GM21367 (cell line): ENCODE data around the gene FOXA3.
"Not testable (repeated sequence)": the region's sequence is repeated elsewhere in the genome, so short reads cannot be mapped to it uniquely, and the experiment has no call there.

Source experiments
- ATAC-seq: cut with Tn5 transposase; IDR thresholded peaks from one replicate; pipeline ENCODE4 v1.9.1; 2021; ENCODE audit not compliant: unreplicated experiment

Gene FOXA3

DNA sequence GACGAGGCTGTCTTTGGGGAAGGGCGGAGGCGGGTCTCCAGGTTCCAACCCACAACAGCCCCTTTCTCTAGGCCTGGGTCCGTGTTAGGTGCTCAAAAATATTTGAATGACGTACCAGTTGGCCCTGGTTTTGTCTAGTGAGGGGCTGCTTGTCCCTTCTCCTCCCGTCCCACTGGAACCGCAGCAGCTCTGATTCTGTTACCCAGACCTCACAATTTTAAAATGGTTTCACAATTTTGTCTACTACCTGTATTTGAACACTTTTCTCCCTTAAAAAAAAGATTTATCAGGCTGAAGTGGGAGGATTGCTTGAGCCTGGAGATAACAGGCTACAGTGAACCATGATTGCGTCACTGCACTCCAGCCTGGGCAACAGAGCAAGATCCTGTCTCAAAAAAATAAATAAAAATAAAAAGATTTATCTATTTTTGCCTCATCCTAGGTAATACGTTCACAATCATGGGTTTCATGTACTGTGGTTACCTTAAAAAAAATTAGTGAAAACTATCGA is 23.1 kb downstream of the FOXA3 start:
- ATAC-seq, result no peak

DNA sequence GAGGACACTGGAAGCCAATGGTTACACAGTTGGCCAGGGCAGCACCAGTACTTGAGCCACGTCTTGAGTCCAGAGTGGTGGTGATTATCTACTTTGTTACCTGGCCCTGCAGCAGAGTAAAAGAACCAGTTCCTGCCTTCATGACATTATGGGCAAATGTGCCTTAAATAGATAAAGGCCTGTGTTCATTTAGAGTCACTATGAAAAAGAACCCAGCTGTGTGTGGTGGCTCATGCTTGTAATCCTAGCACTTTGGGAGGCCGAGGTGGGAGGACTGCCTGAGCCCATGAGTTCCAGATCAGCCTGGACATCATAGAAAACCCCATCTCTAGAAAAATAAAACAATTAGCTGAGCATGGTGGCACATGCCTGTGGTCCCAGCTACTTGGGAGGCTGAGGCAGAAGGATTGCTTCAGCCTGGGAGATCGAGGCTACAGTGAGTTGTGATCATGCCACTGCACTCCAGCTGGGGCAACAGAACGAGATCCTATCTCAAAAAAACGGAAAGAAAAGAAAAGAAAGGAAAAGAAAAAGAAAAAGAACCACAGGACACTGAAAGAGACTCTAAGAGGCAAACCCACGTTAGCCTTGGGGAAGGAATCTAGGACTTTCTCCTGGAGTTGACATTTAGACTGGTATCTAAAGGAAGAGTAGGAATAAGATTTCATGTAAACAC is 25.2 kb downstream of the FOXA3 start:
- ATAC-seq, result no peak

DNA sequence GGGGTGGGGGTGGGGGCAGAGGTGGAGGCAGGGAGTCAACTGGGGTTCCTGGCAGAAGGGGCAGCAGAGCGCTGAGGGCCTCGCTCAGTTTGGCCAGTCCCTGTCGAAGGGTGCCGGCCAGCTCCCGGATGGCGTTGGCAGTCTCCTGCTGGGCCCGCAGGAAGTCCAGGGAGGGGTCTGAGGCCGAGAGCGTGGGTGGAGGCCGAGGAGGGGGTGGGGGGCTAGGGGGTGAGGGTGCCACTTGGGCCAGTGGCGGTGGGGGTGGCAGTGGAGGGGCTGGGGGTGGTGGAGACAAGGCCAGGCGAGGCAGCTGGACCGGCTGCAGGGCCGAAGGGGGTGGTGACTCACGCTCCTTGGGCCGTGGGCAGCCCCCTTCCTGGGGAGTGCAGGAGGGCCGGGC is 26.8 kb downstream of the FOXA3 start:
- no peak for ATAC-seq

DNA sequence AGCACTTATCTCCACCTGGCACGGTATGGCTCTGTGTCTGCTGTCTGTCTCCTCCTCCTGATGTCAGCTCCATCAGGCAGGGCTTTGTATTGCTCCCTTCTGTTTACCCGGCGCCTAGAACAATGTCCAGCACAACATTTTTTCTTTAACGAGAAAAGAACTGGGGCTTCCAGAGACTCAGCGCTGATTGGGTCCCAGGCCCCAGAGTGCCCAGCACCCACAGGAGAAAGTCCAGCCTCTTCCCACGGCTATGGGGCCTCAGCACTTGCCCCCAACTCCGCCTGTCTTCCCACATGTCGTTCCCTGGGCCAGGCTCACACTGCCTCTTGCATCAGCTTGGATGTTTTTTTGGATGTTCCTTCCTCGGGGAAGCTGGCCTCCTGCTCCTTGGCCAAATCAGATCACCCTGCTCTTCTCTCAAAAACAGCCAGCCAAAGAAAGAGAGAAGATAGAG is 31.4 kb downstream of the FOXA3 start:
- ATAC-seq, result no peak

DNA sequence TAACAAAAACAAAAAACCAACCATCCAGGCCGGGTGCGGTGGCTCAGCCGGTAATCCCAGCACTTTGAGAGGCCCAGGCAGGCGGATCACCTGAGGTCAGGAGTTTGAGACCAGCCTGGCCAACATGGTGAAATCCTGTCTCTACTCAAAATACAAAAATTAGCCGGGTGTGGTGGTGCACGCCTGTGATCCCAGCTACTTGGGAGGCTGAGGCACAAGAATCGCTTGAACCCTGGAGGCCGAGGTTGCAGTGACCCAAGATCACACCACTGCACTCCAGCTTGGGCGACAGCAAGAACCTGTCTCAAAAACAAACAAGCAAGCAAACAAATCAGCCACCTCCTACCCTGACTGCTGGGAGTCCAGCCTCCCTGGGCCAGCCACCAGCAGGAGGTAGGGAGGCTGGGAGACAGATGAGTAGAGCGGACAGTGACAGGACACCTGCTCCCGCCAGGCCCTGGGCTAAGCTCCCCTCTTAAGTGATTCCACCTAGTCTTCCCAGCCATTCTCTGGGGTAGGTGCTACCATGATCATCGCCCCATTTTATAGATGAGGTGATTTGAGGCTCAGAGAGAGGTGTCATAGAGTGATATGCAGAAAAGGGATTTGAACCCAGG is 32.0 kb downstream of the FOXA3 start:
- not testable (repeated sequence) for ATAC-seq

DNA sequence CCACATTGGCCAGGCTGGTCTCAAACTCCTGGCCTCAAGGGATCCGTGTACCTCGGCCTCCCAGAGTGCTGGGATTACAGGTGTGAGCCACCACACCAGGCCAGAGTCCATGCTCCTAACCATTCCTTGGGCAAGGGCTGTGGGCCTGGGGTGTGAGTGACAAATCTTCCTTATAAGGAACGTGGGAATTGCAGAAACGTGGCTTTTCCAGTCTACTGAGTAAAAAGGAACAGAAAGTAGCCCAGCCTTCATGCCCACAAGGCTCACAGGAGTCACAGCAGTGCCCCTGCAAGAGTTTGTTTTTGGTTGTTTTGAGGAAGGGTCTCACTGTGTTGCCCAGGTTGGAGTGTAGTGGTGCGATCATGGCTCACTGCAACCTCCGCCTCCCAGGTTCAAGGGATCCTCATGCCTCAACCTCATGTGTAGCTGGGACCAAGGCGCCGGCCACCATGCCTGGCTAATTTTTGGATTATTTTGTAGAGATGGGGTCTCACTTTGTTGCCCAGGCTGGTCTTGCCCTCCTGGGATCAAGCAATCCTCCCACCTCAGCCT is 33.2 kb downstream of the FOXA3 start:
- ATAC-seq, result no peak

DNA sequence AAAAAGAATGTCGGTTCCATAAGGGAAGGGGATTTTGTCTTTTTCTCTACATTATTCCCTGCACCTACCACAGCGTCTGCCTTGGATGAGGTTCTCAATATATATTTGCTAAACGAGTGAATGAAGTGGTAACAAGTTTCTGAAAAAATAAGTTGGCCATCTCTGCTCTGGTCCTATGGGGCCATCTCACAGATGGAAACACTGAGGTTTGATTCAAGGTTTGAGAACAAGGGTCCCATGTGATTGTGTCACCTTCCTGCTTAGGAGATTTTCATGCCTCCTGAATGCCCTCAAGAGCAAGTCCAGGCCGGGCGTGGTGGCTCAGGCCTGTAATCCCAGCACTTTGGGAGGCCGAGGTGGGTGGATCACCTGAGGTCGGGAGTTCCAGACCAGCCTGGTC is 35.1 kb downstream of the FOXA3 start:
- no peak for ATAC-seq

DNA sequence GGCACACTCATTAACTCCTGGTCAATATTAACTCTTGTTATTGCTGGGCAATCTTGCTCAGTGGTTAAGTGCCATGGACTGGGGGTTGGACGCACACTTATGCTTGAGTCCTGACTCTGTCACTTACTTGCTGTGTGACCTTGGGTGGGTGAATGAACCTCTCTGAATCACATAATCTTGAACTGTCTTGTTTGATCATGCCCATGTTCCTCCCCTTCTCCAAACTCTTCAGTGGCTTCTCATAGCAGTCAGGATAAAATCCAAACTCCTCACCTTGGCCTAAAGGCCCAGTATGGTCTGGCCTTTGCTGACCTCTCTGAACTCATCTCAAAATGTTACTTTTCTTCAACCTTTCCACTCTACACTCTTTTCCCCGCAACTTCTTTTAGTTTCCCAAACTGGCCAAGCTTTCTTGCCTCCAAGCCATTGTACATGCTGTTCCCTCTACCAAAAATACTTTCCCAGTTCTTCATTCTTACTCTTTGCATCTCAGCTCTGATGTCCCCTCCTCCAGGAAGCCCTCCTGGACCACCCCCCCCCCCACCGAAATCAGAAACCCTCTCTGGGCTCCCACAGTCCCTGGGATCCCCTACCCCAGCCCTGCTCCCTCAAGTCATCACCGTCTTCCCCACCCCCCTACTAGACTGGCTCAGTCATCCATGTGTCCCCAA is 35.9 kb downstream of the FOXA3 start:
- ATAC-seq, result no peak

DNA sequence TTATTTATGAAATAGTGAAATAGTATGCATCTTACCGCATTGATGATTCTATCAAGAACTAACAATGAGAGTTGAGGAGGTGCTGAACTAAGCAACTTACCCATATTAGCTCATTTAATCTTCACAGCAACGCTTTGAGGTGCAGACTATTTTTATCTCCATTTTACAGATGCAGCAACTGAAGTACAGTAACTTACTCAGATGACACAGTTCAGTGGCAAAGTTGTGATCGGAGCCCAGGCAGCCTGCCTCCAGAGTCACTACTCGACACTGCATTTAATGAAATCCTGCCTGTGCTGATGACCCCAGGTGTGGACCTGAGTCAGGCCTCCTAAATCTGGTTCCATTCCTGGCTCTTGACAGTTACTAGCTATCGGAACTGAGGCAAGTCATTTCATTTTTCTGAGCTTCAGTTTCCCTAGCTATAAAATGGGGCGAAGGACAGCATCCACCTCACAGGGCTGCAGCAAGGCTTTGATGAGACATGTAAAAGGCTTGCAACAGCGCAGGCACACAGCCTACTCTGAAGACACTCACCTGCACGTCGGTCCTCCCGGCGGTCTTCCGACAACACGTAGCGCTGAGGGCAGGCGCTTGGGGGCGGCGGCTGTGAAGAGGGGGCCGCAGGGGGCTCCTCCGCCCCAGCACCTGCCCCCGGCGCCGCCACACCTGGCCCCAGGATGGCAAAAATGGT is 36.8 kb downstream of the FOXA3 start:
- no peak for ATAC-seq

DNA sequence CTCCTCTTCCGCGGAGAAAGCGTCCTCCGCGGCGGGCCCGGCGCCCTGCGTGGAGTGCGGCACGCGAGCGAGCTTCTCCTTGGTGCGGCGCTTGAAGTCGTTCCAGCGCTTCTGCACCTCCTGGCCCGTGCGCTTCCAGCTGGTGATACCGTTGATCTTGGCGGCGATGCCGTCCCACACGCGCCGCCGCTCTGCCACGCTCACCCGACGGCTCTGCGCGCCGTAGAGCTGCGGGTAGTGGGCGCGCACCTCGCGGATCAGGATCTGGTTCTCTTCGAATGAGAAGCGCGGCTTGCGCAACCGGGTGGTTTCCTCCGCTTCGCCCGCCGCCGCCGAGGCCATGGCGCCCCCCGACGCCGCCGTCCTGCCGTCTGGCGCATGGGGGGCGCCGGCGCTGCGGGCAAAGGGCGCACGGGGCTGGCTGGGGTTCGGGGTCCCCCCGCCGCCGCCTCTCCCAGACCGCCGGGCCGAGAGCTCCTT is 37.3 kb downstream of the FOXA3 start:
- ATAC-seq, result no peak

DNA sequence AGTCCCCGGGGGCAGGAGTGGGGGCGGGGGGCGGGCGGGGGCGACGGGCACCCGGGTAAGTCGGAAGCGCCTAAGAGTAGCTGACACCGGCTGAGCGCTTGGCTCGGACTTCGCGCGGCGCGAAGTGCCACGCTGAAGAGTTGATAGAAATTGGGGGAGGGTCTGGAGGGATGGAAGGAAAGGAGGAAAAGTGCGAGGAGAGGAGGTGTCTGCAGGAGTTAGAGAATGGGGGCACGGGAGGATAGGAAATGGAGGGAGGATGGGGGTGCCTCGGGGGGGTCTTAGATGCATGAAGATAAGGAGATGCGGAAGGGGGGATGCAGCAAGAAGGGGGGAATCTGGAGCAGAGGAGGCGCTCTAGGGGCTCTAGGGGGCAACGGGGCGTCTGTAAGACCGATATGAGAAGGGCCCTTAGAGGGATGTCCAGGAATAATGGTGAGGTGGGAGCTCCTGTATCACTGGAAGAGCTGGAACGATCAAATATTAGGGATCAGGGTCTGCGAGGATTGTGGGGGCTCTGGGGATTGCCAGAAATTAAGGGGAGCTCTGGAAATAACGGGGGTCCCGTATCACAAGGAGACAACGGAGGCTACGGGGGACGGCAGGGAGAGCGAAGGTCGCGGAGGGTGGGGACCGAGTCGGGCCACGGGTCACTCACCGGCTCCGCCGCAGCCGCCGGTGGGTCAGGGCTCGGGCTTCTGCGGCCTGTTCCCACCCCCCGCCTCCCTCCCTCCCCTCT is 38.0 kb downstream of the FOXA3 start, which contains the start of gene MYPOP:
MYPOP (minus strand) TSS at position 702 of the 739 bp plus-strand sequence. CDS start 840 bp downstream, outside the sequence.
- ATAC-seq, result no peak

DNA sequence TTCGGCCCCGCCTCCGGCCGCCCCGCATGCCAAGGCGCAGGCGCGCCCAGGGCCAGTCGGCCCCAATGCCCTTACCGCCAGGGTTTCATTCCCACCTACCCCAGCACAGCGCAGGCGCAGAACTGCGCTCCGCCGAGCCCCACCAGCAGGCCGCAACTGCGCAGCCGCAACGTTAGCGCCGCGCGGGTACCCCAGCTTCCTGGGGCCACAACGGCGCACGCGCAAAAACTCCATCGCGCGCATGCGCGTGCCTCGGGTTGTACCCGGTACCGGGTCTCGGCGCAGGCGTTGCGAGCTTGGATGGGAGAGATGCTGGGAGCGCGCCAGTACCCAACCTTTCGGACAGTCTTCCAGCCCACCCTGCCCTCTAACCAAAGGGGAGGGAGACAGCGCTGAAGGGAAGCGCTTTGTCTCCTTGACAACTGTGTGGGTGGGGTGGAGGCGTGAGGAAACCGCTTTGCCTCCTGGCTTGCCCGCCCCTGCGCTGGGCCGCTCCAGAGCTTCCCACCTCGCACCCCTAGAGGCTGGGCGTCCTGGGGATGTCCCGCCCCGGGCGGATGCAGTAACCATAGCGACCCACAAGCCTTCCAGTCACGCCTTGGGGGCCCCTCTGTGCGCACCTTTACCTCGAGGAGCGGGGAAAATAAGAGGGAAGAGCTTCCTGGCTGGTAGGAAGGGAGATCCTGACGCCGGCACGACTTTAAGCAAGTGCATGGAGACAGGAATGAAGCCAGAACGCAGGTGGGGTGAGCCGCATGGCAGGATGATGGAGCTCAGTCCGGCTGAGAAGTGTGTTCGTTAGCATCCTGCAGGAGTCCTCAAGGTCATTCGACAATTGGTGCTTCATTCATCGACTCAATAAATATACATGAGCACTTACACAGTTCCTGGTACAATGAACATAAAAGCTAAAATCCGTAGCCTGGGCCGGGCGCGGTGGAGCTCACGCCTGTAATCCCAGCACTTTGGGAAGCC is 38.8 kb downstream of the FOXA3 start:
- ATAC-seq, result peak; percentile 76

DNA sequence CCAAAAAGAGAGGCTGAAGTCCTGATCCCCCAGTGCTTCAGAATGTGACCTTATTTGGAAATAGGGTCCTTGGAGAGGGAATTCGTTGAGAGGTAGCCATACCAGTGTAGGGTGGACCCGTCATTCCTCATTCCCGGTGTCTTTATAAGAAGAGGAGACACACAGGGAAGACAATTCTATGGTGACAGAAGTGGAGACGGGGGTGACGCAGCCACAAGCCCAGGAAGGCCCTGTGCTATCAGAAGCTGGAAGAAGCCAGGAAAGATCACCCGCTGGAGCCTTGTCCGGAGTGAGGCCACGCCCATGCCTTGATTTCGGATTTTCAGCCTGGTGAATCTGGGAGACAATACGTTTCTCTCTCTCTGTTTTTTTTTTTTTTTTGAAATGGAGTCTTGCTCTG is 40.9 kb downstream of the FOXA3 start:
- no peak for ATAC-seq

DNA sequence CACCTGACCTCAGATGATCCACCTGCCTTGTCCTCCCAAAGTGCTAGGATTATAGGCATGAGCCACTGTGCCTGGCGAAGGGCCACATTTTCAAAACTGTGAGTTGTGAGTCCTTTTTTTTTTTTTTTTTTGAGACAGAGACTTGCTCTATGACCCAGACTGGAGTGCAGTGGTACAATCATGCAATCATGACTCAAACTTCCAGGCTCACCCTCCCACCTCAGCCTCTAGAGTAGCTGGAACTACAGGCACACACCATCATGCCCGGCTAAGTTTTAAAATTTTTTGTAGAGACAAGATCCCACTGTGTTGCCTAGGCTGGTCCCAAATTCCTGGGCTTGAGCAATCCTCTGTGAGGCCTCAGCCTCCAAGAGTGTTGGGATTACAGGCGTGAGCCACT is 42.1 kb downstream of the FOXA3 start:
- no peak for ATAC-seq

DNA sequence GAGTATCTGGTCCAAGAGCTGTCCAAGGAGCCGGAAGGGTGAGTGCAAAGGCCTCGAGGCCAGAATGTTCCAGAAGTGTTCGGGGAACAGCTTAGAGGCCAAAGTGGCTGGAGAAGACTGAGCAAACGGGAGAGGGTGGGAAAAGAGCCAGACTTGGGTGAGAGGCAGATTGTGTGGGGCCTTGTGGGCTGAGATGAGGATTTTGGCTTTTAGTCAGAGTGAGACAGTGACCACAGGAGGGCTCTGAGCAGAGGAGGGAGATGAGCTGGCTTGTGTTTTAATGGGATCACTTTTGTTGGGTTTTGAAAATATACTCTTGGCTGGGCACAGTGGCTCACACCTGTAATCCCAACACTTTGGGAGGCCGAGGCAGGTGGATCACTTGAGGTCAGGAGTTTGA is 44.8 kb downstream of the FOXA3 start:
- ATAC-seq, result no peak

DNA sequence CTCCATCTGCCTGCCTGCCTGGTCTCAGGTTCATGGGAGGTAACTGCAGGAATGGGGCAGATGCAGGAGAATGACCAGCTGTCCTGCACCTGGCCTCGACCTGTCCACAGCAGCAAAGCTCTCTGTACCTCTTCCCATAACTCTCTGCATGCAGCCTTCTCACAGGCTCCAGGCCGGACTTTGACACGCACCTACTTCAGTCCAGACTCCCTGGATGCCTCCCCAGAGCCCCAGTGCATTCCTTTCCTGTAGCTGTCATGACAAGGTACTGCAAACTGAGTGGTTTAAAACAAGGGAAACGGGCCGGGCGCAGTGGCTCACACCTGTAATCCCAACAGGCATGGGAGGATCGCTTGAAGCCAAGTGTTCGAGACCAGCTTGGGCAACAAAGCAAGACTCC is 47.2 kb downstream of the FOXA3 start:
- no peak for ATAC-seq

DNA sequence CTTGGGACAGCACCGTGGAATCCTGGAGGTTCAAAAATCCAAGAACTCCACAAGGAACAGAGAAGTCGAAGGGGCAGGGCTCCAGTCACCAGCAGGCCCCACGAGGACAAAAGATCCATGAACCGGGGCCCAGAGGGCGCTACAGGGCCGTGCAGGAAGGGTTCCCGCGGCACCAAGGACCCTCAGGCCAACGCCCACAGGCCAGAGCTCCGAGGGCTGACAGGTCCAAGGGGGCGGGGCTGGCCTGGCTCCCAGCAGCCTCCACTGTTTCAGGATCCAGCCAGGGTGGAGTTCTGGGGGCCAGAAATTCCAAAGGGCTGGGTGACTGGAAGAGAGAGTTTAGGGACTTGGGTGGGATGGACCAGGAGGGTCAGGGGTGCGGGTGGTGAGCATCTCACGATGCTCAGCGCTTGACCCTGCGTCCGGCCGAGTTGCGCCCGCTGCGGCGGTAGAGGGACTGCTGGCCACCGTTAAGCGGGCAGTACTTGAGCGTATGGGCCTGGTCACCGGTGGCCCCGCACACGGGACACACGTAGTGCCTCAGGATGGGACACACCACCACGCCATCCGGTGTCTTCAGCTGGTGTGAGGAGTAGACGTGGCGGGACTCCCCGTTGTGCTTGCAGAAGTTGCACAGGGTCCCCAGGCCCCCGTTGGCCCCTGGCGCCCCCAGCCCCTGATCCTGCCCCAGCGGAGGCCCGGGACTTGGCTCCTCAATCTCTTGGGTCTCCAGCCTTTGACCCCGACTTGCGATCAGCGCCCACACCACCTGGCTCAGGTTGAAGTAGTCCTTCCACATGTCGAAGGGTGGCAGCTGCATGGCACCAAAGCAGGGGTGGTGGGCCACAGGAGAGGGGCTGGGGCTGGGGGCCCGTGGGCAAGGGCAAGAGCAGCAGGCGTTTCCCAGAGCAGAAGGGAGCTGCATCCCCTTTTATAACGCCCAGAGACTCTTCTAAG is 50.0 kb downstream of the FOXA3 start, which contains the start of gene NANOS2:
NANOS2 (minus strand) TSS at position 905 of the 957 bp plus-strand sequence; CDS start at position 820, 85 bp downstream.
- no peak for ATAC-seq
